ENCODE results near the gene COMMD8.

COMMD8 gene

GRCh38 chr4:47419296-47419695 is 44.2 kb downstream of the COMMD8 start:
- ChIA-PET POLR2A (no interaction called here), CTCF (interaction anchor here (1.2 kb wide), 1 partner anchor 145 kb away, joined by 4 read pairs; no protein-coding TSS in a partner anchor)
- TF ChIP-seq CTCF (IDR thresholded peaks at IDR 0.05; ENCODE audit: insufficient read depth, low read length, missing control alignments) = no peak
- no peak overlapping the region for H3K4me3 ChIP-seq (ENCODE audit: low read depth, low read length)
- DNase-seq (ENCODE audit: low read depth, low spot score) = no peak

GRCh38 chr4:47418147-47418546 is 45.4 kb downstream of the COMMD8 start:
- ChIA-PET POLR2A (no interaction called here), CTCF (interaction anchor here (1.2 kb wide), 1 partner anchor 146 kb away, joined by 4 read pairs; no protein-coding TSS in a partner anchor)
- no peak for TF ChIP-seq CTCF (IDR thresholded peaks at IDR 0.05; ENCODE audit: insufficient read depth, low read length, missing control alignments)
- no peak overlapping the region for H3K4me3 ChIP-seq (ENCODE audit: low read depth, low read length)
- no peak for DNase-seq (ENCODE audit: low read depth, low spot score)

DNA sequence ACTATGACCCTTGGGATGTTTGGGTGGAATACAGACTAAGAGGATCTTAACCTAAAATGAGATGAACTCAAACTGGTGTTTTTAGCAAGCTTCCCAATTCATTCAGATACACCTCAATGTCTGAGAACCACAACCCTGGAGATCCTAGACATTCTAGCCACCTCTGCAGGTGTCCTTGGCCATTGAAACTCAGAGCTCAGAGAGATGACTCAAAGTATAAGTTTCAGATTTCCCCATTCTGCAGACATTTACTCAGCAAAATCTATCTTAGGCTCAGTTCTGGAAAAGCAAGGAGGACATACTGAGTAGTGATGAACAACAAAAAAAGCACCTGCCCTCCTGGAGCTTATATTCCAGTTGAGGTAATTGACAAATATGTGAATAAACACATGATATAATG is 47.8 kb downstream of the COMMD8 start:
- no peak overlapping the region for H3K4me3 ChIP-seq (ENCODE audit: low read depth, low read length)
- no peak for DNase-seq (ENCODE audit: low read depth, low spot score)
- ChIA-PET CTCF (no interaction called here), POLR2A (no interaction called here)
- no peak for TF ChIP-seq CTCF (IDR thresholded peaks at IDR 0.05; ENCODE audit: insufficient read depth, low read length, missing control alignments)

- CTCF ChIA-PET = no interaction called here
- POLR2A ChIA-PET = no interaction called here
- DNase-seq (ENCODE audit: low read depth, low spot score) = no peak
- H3K4me3 ChIP-seq (ENCODE audit: low read depth, low read length) = no peak overlapping the region
- TF ChIP-seq CTCF (IDR thresholded peaks at IDR 0.05; ENCODE audit: insufficient read depth, low read length, missing control alignments) = no peak
These were observed 50.0 kb downstream of the COMMD8 start for GRCh38 chr4:47413521-47413920.

DNA sequence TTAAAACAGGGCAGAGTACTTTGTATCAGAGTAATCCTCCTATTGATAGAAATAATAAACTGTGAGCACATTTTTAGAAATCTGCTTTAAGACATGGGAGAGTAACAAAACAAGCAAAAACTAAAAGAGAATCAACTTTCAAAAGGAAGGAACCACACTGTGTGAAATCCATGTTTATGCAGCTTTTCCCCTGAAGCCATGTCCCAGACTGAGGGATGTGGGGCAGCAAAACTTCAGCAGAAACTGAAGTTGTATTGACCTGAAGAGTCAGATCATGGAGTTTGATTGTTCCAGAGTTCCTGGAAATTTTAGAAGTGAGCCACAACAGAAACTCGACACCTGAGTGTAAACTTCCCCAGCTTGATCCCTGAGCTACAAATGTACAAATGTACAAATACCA is 53.2 kb downstream of the COMMD8 start:
- TF ChIP-seq CTCF (IDR thresholded peaks at IDR 0.05; ENCODE audit: insufficient read depth, low read length, missing control alignments) = no peak
- no peak for DNase-seq (ENCODE audit: low read depth, low spot score)
- POLR2A ChIA-PET = no interaction called here
- no peak overlapping the region for H3K4me3 ChIP-seq (ENCODE audit: low read depth, low read length)
- CTCF ChIA-PET = no interaction called here

DNA sequence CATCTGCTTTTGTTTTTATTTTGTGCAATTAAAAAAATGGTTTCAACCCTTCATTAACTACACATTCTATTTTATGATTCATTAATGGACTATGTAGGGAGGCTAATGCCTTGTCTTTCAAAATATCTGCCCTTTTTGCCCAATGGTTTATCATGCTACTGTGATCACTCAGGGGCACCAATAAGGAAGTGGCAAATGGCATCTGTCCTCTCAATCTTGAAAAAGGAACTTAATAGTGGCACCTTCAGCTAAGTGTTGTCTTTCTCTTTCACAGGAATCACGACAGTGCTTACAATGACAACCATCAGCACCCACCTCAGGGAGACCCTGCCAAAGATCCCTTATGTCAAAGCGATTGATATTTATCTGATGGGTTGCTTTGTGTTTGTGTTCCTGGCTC is 57.1 kb downstream of the COMMD8 start:
- CTCF ChIA-PET = interaction anchor here (1.2 kb wide), 1 partner anchor 18 kb away, joined by 3 read pairs; no protein-coding TSS in a partner anchor
- no peak overlapping the region for H3K4me3 ChIP-seq (ENCODE audit: low read depth, low read length)
- POLR2A ChIA-PET = no interaction called here
- TF ChIP-seq CTCF (IDR thresholded peaks at IDR 0.05; ENCODE audit: insufficient read depth, low read length, missing control alignments) = no peak
- DNase-seq (ENCODE audit: low read depth, low spot score) = no peak

All from AG04449 (cell line).